Measurements from ENCODE around the gene CDK17. TPM values are rescaled to one million over a fixed set of nuclear protein-coding genes. Genes with fewer than 3 reads are reported as not detected.
"Not testable (repeated sequence)": the region's sequence is repeated elsewhere in the genome, so short reads cannot be mapped to it uniquely, and the experiment has no call there.

Gene CDK17
- total RNA-seq, 1 donor from 2014 or later = 57.4 TPM

DNA sequence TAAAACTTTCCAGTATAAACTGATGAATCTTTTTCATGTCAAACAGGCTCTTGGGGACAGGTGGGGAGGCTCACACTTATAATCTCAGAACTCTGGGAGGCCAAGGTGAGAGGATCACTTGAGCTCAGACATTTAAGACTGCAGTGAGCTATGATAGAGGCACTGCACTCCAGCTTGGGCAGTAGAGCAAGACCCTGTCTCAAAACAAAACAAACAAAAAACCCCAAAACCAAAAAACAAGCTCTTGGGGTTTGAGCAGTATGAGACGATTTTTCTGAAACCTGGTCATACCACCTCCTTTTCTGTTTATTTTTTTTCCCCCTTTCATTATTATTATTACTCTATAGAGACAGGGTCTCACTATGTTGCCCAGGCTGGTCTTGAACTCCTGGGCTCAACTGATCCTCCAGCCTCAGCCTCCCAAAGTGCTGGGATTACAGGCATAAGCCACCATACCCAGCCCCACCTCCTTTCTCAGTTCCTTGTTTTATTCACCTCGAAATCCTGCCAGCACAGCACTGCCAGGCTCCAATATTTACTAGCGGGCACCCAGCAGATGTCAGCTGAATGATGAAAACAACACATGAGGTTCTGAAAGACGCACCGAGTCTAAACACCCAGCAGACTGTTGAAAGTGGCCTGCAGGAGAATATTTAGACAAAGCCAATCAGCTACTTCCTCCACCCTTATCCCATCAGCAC lies 19.5 kb upstream of the CDK17 start:
- DNase-seq (ENCODE audit: low read depth) = no peak

DNA sequence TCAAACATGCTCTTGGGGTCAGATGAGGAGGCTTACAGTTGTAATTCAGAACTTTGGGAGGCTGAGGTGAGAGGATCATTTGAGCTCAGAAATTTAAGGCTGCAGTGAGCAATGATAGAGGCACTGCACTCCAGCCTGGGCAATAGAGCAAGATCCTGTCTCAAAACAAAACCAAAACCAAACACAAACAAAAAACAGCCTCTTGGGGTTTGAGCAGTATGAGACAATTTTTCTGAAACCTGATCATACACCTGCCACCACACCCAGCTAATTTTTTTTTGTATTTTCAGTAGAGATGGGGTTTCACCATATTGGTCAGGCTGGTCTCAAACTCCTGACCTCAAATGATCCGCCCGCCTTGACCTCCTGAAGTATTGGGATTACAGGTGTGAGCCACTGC lies 17.4 kb upstream of the CDK17 start:
- DNase-seq (ENCODE audit: low read depth) = not testable (repeated sequence)

DNA sequence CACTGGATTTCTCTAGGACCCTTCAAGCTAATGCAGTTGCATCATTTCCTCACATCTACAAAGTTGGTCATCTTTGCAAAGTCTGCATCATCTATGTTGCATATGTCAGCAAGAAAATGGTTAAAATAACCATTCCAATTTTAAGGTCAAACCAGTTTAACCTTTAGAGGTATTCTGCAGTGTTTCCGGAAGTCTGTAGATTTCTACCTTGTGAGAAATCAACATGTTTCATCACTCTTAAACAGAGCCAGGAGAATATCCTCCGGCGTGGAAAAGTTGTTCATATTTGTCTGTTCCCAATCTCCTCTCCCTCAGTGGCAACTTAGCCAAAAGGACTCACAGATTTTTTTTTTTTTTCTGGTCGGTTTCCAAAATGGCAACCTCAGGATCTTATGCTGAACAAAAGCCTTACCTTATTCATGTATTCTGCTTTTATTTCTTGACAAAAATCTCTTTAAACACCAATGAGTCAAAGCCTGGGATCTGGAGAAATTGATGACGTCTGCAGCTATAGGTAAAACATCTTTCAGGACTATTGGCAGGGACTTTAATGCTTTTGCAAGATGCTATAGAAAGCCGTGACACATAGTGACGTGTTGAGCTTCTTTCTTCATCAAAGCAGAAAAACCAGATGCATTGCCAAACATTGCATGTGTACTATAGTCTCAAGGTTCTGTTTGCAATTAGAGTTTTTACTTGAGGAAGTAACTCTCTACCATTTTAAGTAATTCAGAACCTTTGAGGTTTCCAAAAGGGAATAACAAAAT lies 16.0 kb upstream of the CDK17 start:
- peak; percentile 94 for DNase-seq (ENCODE audit: low read depth)

DNA sequence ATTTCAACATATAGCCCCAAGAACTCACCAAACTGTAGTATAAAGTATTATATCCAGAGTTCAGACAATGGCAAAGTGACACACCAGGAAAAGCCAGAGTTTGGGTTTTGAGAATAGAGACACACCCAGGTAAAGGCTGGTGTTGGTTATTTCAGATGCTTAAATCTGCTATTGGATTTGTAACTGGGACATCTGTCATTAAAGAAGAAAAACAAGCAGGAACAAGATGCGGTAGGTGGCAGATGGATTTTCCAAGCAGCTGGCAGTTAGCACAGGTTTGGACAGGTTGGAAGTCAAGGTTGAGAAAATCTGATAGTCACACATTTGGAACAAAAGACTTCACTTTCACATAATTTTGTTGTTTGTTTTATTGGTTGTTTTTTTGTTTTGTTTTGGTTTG lies 14.4 kb upstream of the CDK17 start:
- DNase-seq (ENCODE audit: low read depth) = no peak

DNA sequence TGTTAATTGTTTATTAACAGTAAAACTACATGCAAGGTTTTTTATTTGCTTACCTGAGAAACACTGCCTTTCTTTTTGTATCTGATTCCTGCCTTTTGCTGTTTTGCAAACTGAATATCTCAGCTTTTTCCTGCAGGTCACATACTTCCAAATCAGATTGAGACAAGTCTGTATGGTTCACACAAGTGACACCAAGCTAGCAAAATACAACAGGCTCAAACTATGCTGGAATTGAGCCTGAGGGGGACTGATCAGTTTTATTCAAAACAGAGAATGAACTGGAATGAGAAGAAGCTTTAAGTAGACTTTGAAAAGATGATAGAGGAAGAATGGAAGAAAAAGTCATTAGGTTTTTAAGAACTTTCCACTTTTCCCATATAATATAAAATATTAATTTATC lies 12.2 kb upstream of the CDK17 start:
- no peak for DNase-seq (ENCODE audit: low read depth)

DNA sequence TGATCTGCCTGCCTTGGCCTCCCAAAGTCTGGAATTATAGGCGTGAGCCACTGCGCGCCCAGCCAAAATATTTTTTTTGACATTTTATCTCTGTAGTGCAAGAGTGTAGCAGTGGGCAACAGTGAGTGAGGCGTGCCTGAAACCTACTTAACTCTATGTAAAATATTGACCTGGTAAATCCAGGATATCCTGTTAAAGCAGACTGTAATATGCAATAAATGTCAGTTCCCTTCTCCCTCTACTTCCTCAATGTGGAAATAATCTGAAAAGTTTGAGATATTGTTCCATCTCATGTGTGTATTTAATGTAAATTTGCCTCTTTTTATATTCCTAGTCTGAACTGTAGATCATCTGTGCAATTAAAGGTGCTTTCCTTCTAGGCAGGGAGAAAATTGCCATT lies 9.5 kb upstream of the CDK17 start:
- DNase-seq (ENCODE audit: low read depth) = no peak

DNA sequence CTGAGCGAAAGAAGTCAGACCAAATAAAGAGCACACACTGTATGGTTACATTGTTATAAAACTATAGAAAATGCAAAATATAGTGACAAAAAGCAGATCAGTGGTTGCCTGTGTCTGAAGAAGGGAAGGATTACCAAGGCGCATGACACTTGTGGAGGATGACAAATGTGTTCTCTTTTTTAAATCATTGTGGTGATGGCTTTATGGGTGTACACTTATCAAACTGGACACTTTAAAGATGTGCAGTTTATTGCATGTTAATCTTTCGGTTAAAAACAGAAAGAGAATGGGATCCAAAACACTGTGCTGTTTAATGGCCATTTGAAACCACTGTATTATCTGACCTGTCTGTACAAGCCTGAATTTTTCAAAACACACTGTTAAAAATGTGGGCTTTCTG lies 8.8 kb upstream of the CDK17 start:
- DNase-seq (ENCODE audit: low read depth) = no peak

DNA sequence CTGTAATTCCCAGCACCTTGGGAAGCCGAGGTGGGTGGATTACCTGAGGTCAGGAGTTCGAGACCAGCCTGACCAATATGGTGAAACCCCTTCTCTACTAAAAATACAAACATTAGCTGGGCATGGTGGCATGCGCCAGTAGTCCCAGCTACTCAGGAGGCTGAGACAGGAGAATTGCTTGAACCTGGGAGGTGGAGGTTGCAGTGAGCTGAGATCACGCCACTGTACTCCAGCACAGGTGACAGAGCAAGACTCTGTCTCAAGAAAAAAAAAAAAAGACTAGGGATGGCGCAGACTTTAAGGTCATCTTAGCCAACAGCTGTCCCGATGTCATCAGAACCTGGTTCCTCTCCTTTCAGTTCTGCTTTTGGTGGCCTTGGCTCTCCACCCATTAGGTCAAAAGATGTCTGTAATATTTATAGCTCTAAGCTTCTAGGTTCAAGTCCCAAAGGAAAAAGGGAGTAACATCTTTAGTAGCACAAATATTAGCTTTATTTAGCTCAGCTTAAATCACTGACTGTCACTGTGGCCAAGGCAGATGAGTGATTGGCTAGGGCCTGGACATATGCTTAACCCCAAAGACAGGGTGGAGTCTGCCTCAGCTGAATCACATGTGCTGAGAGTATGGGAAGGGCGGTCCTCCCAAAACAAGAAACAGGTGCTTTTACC lies 7.3 kb upstream of the CDK17 start:
- not testable (repeated sequence) for DNase-seq (ENCODE audit: low read depth)

DNA sequence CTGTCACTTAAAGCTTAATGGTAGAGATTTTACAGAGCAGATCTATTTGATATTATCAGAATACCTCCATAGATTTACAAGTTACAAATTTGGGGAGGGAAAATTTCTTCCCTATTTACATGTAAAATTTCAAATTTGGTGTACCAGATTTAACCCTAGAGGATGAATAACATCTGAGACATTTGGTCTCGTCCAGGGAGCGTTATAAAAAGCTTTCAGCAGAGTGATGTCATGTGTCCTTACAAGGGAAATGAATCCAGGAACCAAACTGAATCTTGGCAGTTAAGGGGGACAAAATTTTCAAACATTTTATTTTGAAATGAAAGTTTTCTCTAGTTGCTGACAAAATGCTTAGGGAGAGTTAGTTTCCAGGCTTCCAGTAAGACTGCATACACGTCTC lies 4.5 kb upstream of the CDK17 start:
- no peak for DNase-seq (ENCODE audit: low read depth)

DNA sequence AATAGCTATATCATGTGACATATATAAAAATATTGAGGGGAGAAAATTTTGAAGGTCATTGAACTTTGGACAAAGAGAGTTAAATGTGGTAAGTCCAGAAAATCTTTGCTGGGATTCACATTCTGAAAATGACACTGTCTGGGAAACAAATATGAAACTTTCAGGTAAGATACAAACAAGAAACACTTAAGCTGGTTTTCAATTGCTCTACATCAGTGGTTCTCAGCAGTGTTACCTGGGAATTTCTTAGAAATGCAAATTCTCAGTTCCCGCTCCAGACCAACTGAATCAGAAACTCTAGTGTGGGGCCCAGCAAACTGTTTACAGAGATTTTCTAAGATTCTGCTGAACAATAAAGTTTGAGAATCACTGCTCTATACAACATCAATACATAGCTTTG lies 3.6 kb upstream of the CDK17 start:
- no peak for DNase-seq (ENCODE audit: low read depth)

DNA sequence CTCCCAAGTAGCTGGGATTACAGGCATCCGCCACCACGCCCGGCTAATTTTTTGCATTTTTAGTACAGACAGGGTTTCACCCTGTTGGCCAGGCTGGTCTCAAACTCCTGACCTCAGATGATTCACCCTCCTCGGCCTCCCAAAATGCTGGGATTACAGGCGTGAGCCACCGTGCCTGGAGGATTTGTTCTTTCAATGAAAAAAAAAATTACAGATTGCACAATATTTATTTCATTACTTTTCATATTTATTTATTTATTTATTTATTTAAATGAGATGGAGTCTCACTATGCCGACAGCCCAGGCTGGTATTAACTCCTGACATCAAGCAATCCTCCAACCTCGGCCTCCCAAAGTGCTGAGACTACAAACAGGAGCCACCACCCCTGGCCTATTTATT lies 2.3 kb upstream of the CDK17 start:
- DNase-seq (ENCODE audit: low read depth) = not testable (repeated sequence)

DNA sequence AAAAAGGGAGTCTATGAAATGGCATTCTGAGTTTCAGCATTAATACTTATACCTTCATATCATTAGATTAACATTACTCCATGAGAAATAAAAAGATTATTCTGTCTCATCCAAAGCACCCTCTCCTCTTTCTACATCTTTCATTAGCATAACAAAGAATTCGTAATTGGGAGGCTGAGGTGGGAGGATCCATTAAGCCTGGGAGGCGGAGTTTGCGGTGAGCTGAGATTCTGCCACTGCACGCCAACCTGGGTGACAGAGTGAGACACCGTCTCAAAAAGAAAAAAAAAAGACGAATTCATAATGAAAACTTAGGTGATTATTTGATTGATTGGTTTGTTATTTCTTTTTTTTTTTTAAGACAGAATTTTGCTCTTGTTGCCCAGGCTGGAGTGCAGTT lies 1.8 kb upstream of the CDK17 start:
- DNase-seq (ENCODE audit: low read depth) = no peak

DNA sequence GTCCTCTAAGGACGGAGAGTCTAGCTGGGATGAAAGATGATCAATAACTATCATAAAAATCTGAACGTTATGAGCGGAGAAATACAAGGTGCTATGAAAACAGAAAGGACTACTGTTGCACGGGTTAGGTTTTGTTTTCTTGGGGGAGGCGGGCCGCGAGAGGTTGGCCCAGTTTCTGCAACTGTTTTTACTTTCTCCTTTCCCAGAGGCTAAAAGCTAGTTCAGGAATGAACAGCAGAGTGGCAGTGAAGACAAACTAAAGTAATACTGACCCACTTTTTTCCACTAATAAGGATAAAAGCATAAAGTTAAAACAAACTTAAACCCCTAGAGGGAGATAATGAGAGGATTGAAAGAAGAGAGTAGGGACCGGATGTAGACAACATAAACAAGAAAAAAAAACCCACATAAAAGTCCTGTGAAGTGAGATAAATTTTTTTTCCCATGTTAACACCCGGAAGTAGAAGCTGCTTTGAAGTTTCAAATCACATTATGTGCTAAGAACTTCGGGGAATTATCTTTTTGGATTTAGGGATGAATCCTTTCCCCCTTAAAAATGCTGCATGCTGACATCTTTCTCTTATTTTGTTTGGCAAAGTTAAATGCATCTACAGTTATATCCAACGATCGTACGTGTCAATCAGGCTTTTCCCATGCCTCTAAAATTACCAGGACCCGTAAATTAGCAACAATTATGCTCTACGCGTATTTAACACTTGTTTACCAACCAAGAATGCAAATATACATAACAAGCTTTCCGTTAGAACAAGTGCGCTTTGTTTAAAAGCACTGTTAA lies 1.0 kb upstream of the CDK17 start:
- peak; percentile 92 for DNase-seq (ENCODE audit: low read depth)

DNA sequence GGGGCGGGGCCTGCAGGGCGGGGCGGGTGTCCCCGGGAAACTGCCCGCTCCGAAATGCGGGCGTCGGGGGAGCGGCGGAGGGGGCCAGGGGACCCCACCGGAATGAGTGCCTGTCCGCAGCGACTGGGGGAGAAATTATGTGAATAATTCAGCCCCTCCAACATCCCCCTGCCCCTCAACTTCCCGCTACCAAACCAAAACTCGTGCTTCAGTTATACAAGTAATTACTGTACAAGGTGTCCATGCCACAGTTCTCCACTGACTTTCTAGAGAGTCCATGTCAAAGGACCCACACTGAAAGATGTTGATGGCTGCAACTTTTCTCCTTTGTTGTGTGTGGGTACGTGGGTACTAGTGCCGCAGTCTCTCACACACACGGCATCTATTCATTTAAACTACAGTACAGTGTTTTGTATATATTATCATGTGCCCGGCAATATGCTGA lies 414 bp upstream of the CDK17 start:
- peak; percentile 40 for DNase-seq (ENCODE audit: low read depth)

DNA sequence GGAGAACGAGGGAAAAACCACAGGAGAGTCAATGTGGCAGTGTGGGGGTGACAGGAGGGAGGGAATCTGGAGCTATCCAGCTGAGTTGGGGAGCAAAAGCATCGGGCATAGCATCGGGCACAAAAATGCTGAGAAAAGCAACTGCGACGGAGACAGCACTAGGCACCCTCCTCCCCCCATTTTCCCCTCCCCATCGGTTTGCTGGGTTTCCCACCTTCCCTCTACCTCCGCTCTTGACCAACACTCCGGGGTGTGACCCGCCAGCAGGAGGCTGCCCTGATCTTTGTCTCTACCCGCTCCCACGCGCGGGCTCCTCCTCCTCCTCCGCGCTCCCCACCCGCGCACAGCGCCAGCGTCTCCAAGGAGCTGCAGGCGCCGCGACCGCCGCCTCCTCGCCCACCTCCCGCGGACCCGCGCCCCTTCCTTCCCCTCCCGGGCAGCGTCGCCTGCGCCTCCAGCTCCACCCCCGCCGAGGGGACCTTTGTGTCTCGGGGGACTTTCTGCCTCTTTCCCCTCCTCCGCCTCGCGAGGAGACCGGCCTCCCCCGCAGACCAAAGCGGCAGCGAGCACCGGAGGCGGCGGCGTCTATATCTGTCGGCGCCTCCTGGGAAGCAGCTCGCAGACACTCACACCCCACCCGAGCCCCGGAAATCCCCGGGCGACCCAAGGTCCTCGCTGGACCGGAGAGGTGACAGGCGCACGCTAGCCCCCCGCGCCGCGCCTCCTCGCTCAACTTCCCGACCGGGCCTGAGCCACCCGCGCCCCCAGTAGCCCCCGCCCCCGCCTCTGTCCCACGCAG lies 920 bp downstream of the CDK17 start:
- no peak for DNase-seq (ENCODE audit: low read depth)

DNA sequence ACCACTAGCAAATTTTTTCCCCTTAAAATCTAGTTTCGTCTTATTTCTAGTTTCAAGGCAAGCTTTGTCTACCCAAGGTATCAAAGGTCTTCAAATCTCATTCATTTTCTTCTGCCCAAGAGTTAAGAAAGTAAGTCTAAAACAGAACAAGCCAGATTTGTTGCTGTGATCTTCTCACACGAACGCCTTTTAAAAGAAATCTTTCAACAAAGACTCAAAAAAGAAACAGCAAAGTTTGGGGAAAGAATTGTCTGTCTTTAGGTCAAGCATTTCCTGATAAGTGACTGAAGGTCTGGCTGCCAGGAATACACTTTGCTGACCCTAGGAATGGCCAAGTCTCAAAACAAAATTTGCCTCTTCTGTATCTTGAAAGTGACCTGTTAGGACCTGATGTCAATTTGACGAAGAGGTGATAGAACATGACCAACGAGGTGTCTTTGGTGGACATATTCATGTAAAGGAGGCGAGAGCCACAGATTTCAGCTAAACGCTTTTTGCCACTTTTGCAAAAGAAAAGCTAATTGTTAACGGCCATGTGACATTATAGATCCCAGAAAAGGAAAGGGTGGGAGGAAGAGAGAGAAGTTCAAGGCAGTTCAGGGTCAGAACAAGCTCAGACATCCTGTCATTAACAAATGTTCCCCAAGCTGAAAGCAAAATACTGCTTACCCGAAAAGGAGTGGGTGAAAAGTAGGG lies 1.7 kb downstream of the CDK17 start:
- DNase-seq (ENCODE audit: low read depth) = no peak

DNA sequence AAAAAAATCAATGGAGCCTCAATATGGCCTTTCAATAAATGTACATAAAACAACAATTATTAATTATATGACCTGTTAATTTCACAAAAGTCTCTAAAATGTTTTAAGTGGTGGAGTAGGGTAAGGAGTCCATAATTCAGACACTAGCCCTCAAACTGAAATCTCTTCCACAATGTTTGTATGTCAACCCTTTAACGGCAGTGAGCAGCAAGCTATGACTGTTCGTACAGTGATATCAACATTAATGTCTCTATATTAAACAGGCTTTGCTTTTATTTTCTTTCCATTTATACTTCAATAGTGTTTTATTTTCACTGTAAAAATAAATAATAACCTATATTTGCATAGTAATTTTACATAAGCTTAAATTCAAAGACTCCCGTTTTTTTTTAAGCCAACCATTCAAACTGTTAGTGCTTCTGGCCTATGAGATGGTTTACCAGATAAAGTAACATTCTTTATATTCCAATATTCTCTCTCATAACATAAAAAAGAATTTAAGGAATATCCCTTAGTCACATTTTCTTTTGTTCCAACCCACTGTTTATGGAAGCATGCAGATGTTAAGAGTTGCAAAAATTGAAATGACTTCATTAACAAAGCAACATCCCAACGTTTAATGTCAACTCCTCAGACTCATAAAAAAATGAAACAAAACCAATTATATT lies 2.3 kb downstream of the CDK17 start:
- no peak for DNase-seq (ENCODE audit: low read depth)

DNA sequence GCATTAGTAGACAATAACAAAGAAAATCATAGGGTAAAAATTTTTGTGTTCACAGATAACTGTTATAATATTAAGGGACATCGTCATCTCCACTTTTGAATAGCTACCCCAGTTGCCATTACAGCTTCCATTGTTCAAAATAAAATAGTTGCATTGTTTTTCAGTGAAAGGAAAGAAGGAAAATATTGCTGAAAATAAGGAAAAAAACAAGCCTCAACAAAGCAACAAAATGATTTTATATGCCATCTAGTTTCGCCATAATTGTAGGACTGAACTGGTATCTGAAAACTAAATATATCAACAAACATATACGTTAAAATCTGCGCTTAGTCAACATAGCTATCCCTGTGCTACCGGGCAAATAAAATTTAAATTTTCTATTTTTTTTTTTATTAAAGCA lies 3.3 kb downstream of the CDK17 start:
- no peak for DNase-seq (ENCODE audit: low read depth)

DNA sequence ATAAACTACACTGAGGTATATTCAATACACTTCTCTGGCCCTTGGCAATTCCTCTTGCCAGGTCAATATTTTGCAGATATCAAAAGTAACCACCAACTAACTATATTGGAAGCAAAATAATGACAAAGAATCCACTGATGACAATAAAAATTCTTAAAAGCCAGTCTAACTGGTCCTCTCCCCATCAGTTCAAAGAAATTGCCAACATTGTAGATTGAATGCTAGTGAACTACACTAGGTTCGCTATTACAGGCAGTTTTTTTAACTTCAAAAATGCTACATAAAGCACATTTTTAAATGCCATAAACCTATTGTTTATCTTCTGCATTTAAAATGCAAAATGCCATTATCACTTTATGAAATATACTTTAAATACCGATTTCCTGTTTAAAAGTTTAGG lies 4.0 kb downstream of the CDK17 start:
- no peak for DNase-seq (ENCODE audit: low read depth)

DNA sequence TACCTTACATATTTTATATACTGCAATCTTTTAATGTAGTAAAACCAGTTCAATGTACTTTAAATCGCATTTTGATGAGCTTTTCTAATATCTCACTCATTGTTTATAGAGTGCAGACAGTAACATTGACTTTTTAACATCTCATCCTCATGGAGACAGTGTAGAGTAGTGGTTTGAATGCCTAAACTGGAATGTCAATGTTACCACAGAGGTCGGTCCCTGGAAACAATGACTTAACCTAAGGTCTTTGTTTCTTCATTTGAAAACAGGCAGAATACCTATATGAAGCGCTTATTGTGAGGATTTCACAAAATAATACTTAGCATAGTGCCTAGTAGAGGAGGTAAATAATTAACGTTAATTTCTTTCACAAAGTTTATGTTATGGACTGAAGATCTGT lies 5.0 kb downstream of the CDK17 start:
- DNase-seq (ENCODE audit: low read depth) = peak; percentile 36

All from renal cortical epithelial cell (primary cell).